Cardiac atrium fibroblast (primary cell): ENCODE data around the gene MKKS. TPM values are rescaled to one million over a fixed set of nuclear protein-coding genes. Genes with fewer than 3 reads are reported as not detected.

Experiments
- total RNA-seq: library from RNA; depleted of rRNA; stranded (reverse); fragments of >200 nt; gene quantifications from 2 replicates; pipeline ENCODE4 v1.2.3, GENCODE V29; 2015

The MKKS gene
- 4.7 and 8.7 TPM in 2 replicates for total RNA-seq

GRCh38 chr20:10433623-10434466, at the start of gene MKKS:
MKKS (minus strand) TSS chr20:10434222; CDS start chr20:10413514, 20,708 bp downstream.

GRCh38 chr20:10434832-10435812, 1.1 kb upstream of the MKKS start, which contains the start of gene SLX4IP:
SLX4IP (plus strand) TSS chr20:10435305; CDS start chr20:10458205, 22,900 bp downstream.

Other genes starting within 250 kb of the MKKS start
- not detected in 2 replicates for gene SNAP25, start 215.4 kb downstream of the MKKS start, total RNA-seq
- gene SLX4IP, start 1.1 kb upstream of the MKKS start, total RNA-seq = 1.8 and 2.4 TPM in 2 replicates
- 65.2 and 97.4 TPM in 2 replicates for gene JAG1, start 239.8 kb upstream of the MKKS start, total RNA-seq